ENCODE measurements around the gene EDN2. TPM values are rescaled to one million over a fixed set of nuclear protein-coding genes. Genes with fewer than 3 reads are reported as not detected.

EDN2 gene
- total and polyA plus RNA-seq, 2 of the 8 experiments (the other 6 are each of a cell fraction or from before 2014, with no cell fraction given), result 0.32 to 0.39 TPM

- TF ChIP-seq TAF1 (IDR thresholded peaks at IDR 0.05; ENCODE audit: low read depth, low read length) (no peak), SRF (IDR thresholded peaks at IDR 0.05; ENCODE audit: low read depth, low read length) (no peak), JUN (IDR thresholded peaks at IDR 0.05; ENCODE audit: low read depth, low read length) (no peak), KDM4A (IDR thresholded peaks at IDR 0.05; ENCODE audit: low read depth, low read length, severe bottlenecking) (no peak), RAD21 (IDR thresholded peaks at IDR 0.05 in 1 of 2, conservative IDR thresholded peaks at IDR 0.05 in 1 of 2; ENCODE audit: low read depth in 2 of 2, low read length in 2 of 2) (no peak), NRF1 (IDR thresholded peaks at IDR 0.05; ENCODE audit: low read depth, low read length) (no peak)
Measured at GRCh38 chr1:41512701-41513382, 28.4 kb upstream of the EDN2 start (continued).
